GM18520 (cell line): ENCODE measurements around the gene EFCAB11.

ENCODE experiments used
- ATAC-seq: cut with Tn5 transposase; IDR thresholded peaks from one replicate; pipeline ENCODE4 v1.9.1; 2021; ENCODE audit not compliant: unreplicated experiment

The EFCAB11 gene

DNA sequence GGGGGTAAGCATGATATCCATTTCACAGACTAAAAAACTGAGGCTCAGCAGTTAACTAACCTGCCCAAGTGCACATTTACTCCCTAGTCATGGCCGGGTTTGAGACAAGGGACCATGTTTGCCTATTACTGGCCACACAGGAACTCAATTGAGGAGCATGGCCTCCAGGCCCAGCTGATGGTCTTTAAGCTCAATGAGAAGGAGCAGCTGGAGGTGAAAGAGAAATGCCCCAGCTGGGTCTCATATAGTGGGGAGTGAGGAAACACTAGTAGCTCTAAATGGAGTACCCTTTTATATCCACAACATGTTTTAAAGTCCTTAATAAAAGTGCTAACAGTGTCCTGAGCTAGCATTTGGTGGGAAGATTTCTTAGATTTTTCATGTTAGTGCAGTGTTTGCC lies 2.8 kb upstream of the EFCAB11 start:
- ATAC-seq = no peak

DNA sequence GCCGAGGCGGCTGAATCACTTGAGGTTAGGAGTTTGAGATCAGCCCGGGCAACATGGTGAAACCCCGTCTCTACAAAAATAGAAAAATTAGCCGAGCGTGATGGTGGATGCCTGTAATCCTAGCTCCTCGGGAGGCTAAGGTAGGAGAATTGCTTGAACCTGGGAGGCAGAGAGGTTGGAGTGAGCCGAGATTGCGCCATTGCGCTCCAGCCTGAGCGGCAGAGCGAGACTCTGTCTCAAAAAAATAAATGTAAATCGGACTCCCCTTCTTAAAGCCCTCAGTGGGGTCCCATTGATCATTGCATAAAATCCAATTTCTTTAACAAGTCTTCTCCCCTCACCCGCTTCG lies 2.1 kb upstream of the EFCAB11 start:
- ATAC-seq = no peak

DNA sequence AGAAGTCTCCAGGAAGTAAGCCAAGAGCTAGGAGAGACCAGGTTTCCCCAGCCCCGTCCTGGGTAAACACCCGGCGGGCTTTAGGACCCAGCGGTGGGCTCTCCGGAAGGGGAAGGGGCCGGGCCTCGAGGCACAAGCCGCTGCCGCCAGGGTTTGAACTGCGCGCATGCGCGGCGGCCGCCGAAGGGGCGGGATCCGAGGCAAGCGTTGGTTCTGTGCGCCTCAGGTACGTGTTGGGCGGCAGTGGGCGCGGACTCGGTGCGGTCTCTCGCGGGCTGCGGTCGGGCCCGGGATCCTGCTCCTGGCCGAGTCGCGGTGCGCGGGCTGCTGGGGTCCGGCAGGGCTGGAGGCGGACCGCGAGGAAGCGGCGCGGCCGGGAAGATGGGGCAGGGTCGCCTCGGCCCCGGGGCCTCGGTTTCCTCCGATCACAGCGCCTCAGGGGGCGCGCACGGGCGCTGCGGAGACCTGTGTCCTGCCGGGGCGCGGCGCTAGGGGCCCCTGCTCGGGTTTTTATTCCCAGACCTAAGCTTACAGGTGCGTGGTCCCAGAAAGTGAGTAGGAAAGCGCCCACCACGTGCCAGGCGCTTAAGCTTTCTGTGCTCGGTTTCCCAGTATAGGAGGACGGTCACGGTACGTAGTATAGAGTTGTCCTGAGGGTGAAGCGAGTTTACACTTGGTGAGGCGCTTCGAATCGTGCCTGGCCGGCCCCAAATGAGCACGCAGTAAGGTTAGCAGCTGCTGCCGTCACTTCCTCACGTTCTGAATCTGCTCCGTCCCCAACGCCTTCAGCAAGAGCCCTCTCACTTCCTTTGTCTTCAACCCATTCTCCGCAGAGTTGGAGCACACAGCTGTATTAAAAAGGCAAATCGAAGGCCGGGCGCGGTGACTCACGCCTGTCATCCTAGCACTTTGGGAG lies 1.5 kb upstream of the EFCAB11 start, which contains the start of gene TDP1:
TSS of gene TDP1 (plus strand) at position 183 of the 916 bp plus-strand sequence. CDS start 7,188 bp downstream, outside the sequence.
- ATAC-seq = peak; percentile 40

DNA sequence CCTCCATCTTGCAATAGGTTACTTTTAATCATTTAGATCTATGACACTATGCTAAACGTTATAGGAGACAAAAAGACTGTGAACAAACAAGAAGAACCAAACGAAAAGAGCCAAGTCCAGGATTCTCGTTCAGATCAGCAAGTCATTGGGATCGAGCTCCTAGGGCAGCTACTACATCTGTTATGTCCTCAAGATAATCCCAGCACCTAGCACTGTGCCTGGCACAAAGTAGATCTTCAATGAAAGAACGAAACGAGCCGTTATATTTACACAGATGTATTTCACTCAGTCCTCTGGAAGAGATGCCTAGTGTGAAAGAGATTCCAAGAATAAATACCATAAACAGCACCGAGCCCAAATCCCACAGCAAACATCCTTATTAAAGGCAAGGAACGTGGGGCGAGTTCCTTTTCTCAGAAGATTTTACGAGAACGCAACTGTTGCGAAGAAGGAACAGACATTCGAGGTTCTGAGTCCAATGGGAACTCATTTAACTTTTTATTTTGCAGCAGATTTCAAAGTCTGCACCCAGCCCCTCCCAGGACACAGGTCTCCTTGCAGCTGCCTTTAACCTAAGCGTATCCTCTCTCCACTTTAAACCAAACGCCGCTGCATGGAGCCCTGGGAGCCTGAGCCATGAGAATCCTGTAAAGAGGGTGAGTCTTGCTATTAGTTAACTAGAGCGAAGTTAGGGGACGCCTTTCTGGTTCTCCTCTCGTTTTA lies 653 bp upstream of the EFCAB11 start:
- peak; percentile 1 for ATAC-seq

- ATAC-seq = no peak
Measured at GRCh38 chr14:89953602-89954001, 928 bp downstream of the EFCAB11 start.

DNA sequence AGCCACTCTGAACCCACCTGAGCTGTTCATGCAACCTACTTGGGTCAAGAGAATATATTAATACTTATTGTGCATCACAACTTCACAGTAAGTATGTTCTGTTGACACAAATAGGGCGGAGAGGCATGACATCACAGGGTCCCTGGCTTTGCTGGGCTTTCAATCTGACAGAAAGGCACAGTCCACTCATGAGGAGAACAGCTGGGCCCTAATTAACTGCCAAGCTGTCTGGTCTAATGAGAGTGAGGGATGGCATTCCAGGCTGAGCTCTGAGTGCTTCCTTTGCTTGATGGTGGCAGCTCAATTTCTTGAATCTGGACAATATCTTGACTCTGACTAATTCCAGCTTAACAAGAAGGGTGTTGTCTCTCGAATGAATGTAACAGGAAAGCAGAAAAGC lies 2.0 kb downstream of the EFCAB11 start:
- no peak for ATAC-seq

DNA sequence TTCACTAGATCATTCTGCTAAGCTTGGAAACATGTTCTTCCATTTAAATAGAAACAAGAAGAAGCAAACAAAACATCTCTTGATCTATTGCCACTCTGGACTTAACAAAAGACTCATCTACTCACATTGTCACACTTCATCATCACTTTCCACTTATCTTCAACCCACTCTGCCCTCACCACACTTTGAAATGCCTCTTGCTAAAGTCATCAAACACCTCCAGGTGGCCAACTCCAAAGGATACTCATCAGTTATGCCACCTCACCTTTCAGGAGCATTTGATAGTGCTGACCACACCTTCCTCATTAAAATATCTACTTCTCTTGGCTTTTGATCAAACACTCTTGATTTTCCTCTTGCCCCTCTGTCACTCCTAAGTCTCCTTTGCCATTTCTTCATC lies 7.2 kb downstream of the EFCAB11 start:
- ATAC-seq = no peak

DNA sequence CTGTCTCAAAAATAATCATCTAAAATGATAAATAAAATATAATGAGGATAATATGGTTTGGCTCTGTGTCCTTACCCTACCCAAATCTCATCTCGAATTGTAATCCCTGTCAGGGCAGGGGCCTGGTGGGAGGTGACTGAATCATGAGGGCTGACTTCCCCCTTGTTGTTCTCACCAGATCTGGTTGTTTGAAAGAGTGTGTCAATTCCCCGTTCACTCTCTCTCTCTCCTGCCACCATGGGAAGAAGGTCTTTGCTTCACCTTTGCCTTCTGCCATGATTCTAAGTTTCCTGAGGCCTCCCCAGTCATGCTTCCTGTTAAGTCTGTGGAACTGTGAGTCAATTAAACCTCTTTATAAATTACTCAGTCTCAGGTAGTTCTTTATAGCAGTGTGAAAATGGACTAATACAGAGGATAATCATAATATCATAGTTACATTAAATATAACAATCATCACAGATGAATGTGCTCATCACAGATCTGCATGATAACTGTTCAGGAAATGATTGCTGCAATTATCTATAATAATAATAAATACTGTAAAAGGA lies 12.6 kb downstream of the EFCAB11 start:
- ATAC-seq = no peak

DNA sequence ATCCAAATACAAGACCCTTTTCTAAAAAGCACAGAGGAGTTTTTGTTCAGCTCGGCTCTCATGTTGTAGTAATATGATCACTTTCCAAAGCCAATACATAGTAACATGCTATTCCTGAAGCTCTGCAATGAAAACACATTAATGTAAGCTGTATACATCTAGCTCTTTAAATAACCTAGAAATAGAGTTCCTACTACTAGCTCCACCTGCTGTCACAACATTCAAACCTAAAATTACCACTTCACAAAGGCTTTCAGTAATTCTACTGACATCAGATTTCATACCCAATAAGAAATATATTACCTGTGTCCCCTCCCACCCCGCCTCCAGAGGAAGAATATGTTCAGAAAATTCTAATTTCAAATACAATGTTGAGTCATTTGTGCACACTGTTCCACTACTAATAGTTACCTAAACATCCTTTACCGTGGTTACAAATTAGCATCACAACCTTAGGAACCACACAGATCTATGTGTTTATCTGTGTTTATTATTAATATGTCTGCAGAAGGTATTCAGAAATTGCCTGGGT lies 17.8 kb downstream of the EFCAB11 start:
- ATAC-seq = no peak

DNA sequence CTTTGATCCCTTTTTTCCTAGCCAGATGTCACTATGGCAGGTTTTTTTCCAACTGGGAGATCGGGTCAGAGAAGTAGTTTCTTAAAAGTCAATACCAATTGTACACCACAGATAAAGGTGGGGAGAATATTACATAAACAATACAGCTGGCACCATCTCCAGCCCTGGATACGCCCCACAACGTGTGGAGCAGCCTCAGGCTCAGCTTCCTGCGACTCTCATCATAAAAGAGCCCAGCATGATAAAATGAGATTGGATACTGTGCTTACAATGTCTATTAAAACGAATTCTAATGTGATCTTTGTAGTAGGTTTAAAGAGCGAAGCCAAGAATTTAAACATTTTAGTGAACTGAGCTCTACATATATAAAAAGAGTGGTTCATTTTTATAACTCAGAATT lies 21.5 kb downstream of the EFCAB11 start:
- no peak for ATAC-seq

- no peak for ATAC-seq
Measured at GRCh38 chr14:89927186-89927865, 27.2 kb downstream of the EFCAB11 start.

DNA sequence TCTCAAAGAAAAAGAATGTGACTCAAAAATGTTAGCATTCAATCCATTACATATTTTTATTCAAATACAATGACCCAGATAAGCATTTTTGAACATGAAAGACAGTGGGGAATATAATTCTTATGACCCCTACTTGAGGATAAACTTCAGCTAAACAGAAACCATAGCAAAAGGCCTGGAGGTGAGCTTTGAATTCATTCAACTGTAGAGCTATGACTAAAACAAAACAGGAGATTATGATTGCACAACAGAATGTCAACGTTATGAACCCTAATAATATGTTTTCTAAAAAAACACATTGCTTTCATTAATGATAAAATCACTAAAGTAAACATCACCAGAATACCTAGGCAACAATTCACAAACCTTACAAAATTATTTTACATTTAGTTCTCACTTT lies 27.8 kb downstream of the EFCAB11 start:
- no peak for ATAC-seq

- ATAC-seq = no peak
Measured at GRCh38 chr14:89924268-89924667, 30.3 kb downstream of the EFCAB11 start.

DNA sequence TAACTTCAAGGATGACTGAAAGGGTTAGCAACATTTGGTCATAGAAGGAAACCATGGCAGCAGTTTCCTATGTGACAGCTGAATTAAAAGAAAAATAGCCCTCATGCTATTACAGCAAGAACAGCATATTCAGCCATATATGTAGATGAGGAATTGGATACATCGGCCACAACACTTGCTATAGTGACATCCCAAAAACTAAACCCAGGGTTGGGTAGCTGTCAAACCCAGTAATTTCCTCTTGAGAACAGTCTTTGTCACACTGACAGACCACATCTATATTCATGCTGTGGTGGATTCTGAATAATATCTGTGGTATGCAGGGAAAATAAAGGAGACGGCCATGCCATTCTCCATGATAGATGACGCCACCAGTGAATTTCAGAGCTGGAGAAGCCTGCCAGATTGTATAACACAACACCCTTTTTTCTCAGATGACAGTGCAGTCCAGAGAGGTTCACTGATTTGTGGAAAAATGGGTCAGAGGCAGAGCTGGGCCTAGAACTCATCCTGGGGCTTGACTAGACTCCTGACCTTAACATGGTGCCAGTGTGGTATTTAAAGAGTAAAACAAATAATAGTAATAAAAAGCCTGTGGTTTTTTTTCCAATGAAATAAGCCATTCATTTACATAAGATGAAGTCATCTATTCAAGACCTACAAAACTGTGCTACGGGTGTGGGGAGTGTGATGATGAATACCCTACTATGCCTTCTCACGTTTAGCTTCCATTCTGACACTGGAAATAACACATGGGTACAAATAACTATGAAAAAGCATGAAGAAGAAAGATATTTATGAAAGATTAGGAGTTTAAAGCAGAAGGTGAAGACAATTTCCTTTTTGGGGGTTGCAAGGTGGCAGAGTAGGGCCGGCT lies 32.3 kb downstream of the EFCAB11 start:
- ATAC-seq = no peak

DNA sequence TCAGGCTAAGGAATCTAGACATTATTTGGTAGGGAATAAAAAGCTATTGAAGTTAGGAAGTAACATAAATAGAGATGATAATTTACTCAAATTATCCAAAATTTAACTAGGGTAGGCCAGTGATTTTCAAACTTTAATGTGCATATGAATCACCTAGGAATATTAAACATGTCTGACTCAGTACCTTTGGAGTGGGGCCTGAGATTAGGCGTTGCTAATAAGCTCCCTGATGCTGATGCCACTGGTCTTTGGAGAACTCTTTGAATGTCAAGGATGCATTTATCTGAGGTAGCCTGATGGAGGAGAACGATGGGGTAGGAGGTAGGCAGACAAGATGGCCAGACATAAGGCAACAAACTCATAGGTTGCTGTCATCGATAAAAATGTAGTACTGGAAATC lies 33.2 kb downstream of the EFCAB11 start:
- no peak for ATAC-seq

DNA sequence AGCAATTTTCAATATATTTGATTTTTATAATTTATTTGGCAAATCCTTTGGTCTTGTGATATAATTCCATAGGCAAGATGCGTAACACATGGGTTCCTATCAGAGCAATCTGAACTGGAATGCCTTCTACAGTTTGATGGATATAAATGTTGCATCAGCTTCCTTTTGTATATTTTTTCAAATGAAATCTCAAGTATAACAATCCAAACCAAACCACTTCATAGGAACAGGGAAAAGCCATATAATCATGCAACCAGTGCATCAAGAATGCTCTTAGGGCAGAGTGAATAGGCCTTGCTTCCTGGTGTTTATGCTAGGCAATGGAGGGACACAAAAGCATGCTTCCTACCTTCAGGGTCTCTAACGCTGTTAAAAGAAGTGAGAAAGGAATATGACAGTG lies 34.5 kb downstream of the EFCAB11 start:
- no peak for ATAC-seq

GRCh38 chr14:89918721-89919120 lies 35.8 kb downstream of the EFCAB11 start:
- ATAC-seq = no peak

GRCh38 chr14:89915114-89915878 lies 39.2 kb downstream of the EFCAB11 start:
- ATAC-seq = no peak

- no peak for ATAC-seq
Measured at GRCh38 chr14:89912667-89913211, 41.8 kb downstream of the EFCAB11 start.
